ENCODE data around the gene PARD3. TPM values are rescaled to one million over a fixed set of nuclear protein-coding genes. Genes with fewer than 3 reads are reported as not detected.

Gene PARD3
- total RNA-seq, 6 experiments from 2014 or later = 19.1 to 27.8 (median 22.0) TPM

- no peaks in the 10 kb centered on the region for H3K9me3 ChIP-seq
- DNase-seq (no peak), ATAC-seq (no peak)
- H3K27me3 ChIP-seq = no peaks in the 10 kb centered on the region
- no peak overlapping the region for H3K27ac ChIP-seq
- H3K36me3 ChIP-seq = peaks cover 0 to 5% (median 0%) of the 10 kb centered on the region in 4 donors
- no peak overlapping the region for H3K4me3 ChIP-seq
- 79% methylated on average over 2 of the region's 2 CpGs for WGBS (ENCODE audit: insufficient coverage, low coverage, low lambda C conversion rate, missing lambda C conversion rate)
- H3K4me1 ChIP-seq = no peaks in the 10 kb centered on the region
- TF ChIP-seq POLR2A (IDR thresholded peaks at IDR 0.05) = no peak
- TF ChIP-seq CTCF (IDR thresholded peaks at IDR 0.05) = no peak
- intact Hi-C loops (cut with DNase I) = no loop called here
These were observed 481.6 kb downstream of the PARD3 start for GRCh38 chr10:34333513-34333912.

GRCh38 chr10:34327184-34327583 lies 487.9 kb downstream of the PARD3 start:
- 82% methylated on average over 4 of the region's 4 CpGs for WGBS (ENCODE audit: insufficient coverage, low coverage, low lambda C conversion rate, missing lambda C conversion rate)
- Histone ChIP-seq H3K36me3 (peaks cover 0 to 5% (median 0%) of the 10 kb centered on the region in 4 donors), H3K27me3 (no peaks in the 10 kb centered on the region), H3K4me1 (no peaks in the 10 kb centered on the region), H3K9me3 (no peaks in the 10 kb centered on the region), H3K27ac (no peak overlapping the region), H3K4me3 (no peak overlapping the region)
- TF ChIP-seq POLR2A (IDR thresholded peaks at IDR 0.05) (no peak), CTCF (IDR thresholded peaks at IDR 0.05) (no peak)
- DNase-seq (no peak), ATAC-seq (no peak)
- intact Hi-C loops (cut with DNase I) = no loop called here

DNA sequence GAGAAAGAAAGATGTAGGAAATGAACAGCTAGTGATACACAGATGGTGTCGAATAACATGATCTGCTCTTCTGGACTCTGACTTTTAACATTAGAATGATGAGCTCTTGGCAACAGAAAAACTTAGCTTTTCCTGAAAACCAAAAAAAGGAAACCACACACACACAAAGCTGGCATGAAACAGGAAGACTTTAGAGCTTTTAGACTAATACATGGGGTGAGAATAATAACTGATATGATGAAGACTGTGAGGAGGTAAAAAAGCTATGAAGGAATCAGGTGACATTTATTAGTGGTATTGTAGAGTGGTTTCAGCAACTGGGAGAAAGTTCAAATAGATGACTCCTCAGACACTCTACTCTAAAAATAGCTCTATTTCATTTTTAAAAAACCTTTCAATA lies 491.9 kb downstream of the PARD3 start:
- WGBS (ENCODE audit: insufficient coverage, low coverage, low lambda C conversion rate, missing lambda C conversion rate) = 50% methylated on average over 1 of the region's 1 CpG
- TF ChIP-seq CTCF (IDR thresholded peaks at IDR 0.05) (no peak), POLR2A (IDR thresholded peaks at IDR 0.05) (no peak)
- no peak for ATAC-seq

GRCh38 chr10:34320265-34320664 lies 494.8 kb downstream of the PARD3 start:
- Histone ChIP-seq H3K27ac (no peak overlapping the region), H3K4me3 (no peak overlapping the region), H3K9me3 (no peaks in the 10 kb centered on the region), H3K27me3 (no peaks in the 10 kb centered on the region), H3K36me3 (no peaks in the 10 kb centered on the region), H3K4me1 (no peaks in the 10 kb centered on the region)
- intact Hi-C loops (cut with DNase I) = no loop called here
- ATAC-seq = no peak
- no peak for TF ChIP-seq POLR2A (IDR thresholded peaks at IDR 0.05)
- no peak for TF ChIP-seq CTCF (IDR thresholded peaks at IDR 0.05)
- no peak for DNase-seq
- WGBS (ENCODE audit: insufficient coverage, low coverage, low lambda C conversion rate, missing lambda C conversion rate) = 64% methylated on average over 4 of the region's 4 CpGs

More for the DNA sequence above, 491.9 kb downstream of the PARD3 start:
- H3K4me3 ChIP-seq = no peak overlapping the region
- no peak overlapping the region for H3K27ac ChIP-seq
- intact Hi-C loops (cut with DNase I) = no loop called here
- H3K4me1 ChIP-seq = no peaks in the 10 kb centered on the region
- DNase-seq = no peak
- H3K36me3 ChIP-seq = no peaks in the 10 kb centered on the region
- no peaks in the 10 kb centered on the region for H3K27me3 ChIP-seq
- no peaks in the 10 kb centered on the region for H3K9me3 ChIP-seq
